GM18861 (cell line): ENCODE results near the gene SFTPA1.
"Not testable (repeated sequence)": the region's sequence is repeated elsewhere in the genome, so short reads cannot be mapped to it uniquely, and the experiment has no call there.

Experiments
- ATAC-seq: cut with Tn5 transposase; IDR thresholded peaks from one replicate; pipeline ENCODE4 v1.9.1; 2021; ENCODE audit not compliant: unreplicated experiment

SFTPA1 gene

GRCh38 chr10:79608505-79609375 lies 2.0 kb upstream of the SFTPA1 start:
- no peak for ATAC-seq

DNA sequence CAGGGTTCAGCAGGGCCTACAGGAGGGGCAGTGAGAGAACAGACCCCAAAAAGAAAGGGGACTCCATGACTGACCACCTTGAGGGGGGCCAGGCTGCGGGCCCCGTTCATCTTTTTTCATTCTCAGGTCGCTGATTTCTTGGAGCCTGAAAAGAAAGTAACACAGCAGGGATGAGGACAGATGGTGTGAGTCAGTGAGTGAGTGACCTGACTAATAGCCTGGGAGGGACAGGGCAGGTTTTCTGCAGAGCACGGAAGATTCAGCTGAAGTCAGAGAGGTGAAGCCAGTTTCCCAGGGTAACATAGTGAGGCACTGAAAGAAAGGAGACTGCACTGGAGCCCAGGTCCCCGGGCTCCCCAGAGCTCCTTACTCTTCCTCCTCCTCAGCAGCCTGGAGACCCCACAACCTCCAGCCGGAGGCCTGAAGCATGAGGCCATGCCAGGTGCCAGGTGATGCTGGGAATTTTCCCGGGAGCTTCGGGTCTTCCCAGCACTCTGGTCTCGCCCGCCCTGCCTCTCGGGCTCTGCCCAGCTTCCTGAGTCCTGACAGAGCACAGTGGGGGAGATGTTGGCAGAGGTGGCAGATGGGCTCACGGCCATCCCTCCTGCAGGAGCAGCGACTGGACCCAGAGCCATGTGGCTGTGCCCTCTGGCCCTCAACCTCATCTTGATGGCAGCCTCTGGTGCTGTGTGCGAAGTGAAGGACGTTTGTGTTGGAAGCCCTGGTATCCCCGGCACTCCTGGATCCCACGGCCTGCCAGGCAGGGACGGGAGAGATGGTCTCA lies 646 bp downstream of the SFTPA1 start:
- ATAC-seq: not testable (repeated sequence)

- no peak for ATAC-seq
Measured at GRCh38 chr10:79615577-79615976, 4.8 kb downstream of the SFTPA1 start.

GRCh38 chr10:79616164-79616563 lies 5.4 kb downstream of the SFTPA1 start:
- ATAC-seq: no peak

GRCh38 chr10:79623663-79624062 lies 12.9 kb downstream of the SFTPA1 start:
- not testable (repeated sequence) for ATAC-seq

GRCh38 chr10:79627075-79627474 lies 16.3 kb downstream of the SFTPA1 start:
- no peak for ATAC-seq

- no peak for ATAC-seq
Measured at GRCh38 chr10:79628083-79628482, 17.3 kb downstream of the SFTPA1 start.

DNA sequence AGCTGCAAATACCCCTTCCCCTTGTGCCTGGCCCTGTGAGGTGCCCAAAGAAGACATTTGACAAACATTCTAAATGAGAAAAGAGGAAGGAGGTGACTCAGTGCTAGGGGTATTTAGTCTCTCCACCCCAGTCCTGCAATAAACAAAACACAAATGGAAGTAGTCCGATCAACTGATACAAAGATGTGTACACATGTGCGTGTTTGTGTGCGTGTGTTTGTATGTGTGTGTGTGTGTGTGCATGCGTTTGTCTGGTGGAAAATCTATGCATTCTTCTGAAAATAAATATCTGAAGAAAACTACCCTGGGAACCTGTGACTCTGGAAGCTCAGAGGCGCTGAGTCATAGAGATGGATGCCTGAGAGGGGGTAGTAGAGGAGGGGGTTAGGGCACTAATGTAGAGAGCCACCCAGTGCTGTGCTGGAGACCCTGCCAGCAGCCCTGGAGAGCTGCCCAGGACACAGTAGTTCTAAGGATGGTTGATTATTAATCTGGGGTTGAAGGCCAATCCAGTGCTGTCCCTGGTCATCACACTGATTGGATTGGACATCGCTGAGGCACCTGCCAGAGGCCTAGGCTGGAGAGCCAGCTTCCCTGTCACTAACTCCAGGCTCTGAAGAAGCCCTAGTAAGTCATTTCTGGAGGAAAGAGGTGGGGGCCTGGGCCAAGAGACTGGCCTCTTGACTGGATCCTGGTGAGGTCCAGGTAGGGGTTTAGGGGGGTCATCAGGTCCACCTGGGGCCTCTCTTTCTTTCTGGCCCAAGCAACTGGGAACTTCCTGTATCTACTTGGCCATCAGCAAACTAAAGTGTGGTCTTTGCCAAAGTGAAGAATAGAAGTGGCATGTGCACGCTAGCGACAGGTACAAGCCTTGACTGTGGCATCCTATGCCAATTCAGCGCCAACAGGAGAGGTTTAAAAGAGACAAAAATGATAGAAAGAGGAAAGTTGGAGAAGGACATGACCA lies 18.5 kb downstream of the SFTPA1 start:
- no peak for ATAC-seq

DNA sequence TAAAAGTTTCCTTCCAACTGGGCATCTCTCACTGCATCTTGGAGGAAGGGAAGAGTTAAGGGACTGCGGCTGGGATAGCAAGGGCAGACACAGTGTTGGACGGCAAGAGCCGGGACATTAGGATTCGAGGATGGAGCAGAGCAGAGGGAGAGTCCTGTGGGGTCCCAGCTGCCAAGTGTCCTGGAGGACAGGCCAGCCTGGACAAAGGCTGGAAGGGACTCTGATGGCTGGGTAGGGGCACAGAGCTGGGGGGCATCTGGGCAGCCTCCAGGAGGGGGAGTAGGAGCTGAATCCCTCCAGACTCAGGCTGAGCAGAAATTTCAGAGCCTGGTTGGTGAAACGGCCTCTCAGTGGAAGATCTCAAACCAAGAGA lies 19.2 kb downstream of the SFTPA1 start:
- ATAC-seq: no peak

DNA sequence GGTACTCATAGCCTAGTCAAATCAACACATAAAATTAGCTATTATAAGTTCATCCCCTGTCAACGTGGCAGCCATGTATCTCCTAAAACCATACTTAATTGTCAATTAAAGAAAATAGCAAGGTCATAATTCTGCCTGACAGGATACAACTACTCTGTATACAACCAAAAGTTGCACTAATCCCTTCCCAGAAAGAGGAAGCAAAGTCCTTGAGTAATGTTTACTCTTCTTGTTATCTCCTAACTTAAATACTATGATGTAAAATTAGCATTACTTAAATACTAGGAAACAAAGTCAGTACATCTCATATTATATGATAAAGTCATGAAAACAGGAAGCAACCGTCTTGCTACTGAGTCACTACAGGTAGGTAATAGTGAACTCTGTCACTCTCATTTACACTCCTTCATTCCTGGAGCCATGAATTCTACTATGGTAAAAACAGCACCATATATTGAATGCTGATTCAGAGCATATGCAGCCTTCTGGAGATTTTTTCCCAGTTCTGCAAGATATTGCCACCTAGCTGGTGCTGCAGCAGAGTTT lies 26.0 kb downstream of the SFTPA1 start:
- not testable (repeated sequence) for ATAC-seq

- no peak for ATAC-seq
Measured at GRCh38 chr10:79638318-79638717, 27.6 kb downstream of the SFTPA1 start.

GRCh38 chr10:79652695-79653094 lies 42.0 kb downstream of the SFTPA1 start:
- not testable (repeated sequence) for ATAC-seq

DNA sequence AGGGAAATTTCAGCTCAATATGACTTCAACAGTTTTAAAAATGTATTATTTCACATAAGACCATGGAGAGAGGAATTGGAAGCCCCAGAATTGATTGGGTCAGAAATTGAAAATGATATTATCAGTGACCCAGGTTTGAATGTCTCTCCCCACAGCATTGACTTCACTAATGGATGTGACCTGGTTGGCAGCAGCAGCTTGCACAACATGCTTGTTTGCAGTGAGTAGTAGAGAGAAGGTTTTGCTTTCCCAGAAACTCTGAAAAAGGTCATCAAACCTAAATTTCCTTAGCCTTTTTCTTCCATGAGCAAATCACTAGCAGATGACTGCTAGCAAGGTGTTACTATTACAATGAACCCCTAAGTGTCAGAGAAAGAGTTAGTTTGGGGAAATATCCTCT lies 52.5 kb downstream of the SFTPA1 start:
- not testable (repeated sequence) for ATAC-seq

DNA sequence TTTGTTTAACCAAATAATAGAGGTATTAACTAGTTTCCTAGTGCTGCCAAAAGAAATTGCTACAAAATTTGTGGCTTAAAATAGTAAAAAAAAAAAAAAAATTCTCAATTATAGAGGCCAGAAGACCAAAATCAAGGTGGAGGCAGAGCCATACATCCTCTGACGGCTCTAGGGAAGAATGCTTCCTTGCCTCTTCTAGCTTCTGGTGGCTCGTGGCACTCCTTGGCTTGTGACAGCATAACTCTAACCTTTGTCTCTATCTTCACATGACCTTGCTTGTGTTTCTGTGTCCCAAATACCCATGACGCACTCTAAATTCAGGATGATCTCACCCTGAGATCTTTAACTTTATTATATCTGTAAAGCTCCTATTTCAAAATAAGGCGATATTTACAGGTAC lies 53.9 kb downstream of the SFTPA1 start:
- ATAC-seq: not testable (repeated sequence)
